A673 (cell line): Measurements from ENCODE around the gene MARCHF2. TPM values are rescaled to one million over a fixed set of nuclear protein-coding genes. Genes with fewer than 3 reads are reported as not detected.

Source experiments
- BruUV-seq: library from RNA; stranded (reverse); fragments of 400-500 nt; replicated peaks from 2 replicates; lab custom pipeline; 2021; lab: Mats Ljungman, UMichigan
- CTCF ChIA-PET: fragments of 300-600 bp; sonication (Branson Sonifier 250); formaldehyde crosslinking; loops from one replicate; lab custom pipeline; 2022; ENCODE audit warnings: antibody characterized with exemption; lab: Charles Lee
- POLR2A ChIA-PET: fragments of 300-600 bp; sonication (Branson Sonifier 250); formaldehyde crosslinking; loops from one replicate; lab custom pipeline; 2022; ENCODE audit warnings: antibody characterized with exemption; ENCODE audit not compliant: low non-redundant PET; lab: Charles Lee
- DNase-seq: peaks from one replicate; pipeline ENCODE4 v3.0.0-alpha.2; 2015; ENCODE audit warnings: low spot score
- H3K27ac ChIP-seq: fragments of 200-600 bp; sonication (generic); 2 replicates; pipeline ENCODE4 v1.5.1; 2016; ENCODE audit warnings: mixed run types, low read depth, mild to moderate bottlenecking, mixed read lengths, antibody characterized with exemption, low read length; ENCODE audit not compliant: poor library complexity, severe bottlenecking
- H3K27me3 ChIP-seq: fragments of 200-600 bp; sonication (generic); replicated peaks from 2 replicates; pipeline ENCODE4 v1.6.1; 2017; ENCODE audit warnings: mixed run types, low read depth, mild to moderate bottlenecking, mixed read lengths, antibody characterized with exemption, low read length; ENCODE audit not compliant: insufficient read depth, poor library complexity
- H3K36me3 ChIP-seq: fragments of 200-600 bp; sonication (generic); 2 replicates; pipeline ENCODE4 v1.6.1; 2016; ENCODE audit warnings: mixed run types, mild to moderate bottlenecking, mixed read lengths, antibody characterized with exemption, low read length; ENCODE audit not compliant: insufficient read depth, poor library complexity, severe bottlenecking
- H3K4me1 ChIP-seq: fragments of 200-600 bp; sonication (generic); 2 replicates; pipeline ENCODE4 v1.6.1; 2017; ENCODE audit warnings: mixed run types, mild to moderate bottlenecking, mixed read lengths, antibody characterized with exemption, low read length; ENCODE audit not compliant: insufficient read depth, poor library complexity, severe bottlenecking
- H3K4me3 ChIP-seq: fragments of 200-600 bp; sonication (generic); 2 replicates; pipeline ENCODE4 v1.5.1; 2016; ENCODE audit warnings: low read depth, mixed run types, mild to moderate bottlenecking, mixed read lengths, low read length; ENCODE audit not compliant: poor library complexity, severe bottlenecking
- H3K9me3 ChIP-seq: fragments of 200-600 bp; sonication (generic); 2 replicates; pipeline ENCODE4 v1.6.1; 2016; ENCODE audit warnings: mixed run types, low read depth, mild to moderate bottlenecking, mixed read lengths, antibody characterized with exemption, low read length; ENCODE audit not compliant: poor library complexity, severe bottlenecking
- CTCF ChIP-seq: fragments of 300-800, 200-600 bp; sonication (generic); conservative IDR thresholded peaks from 2 replicates; pipeline ENCODE4 v1.5.1; 2017; ENCODE audit warnings: low read depth, mild to moderate bottlenecking, antibody characterized with exemption, low read length, moderate library complexity, mixed read lengths
- EZH2 ChIP-seq: fragments of 200-600 bp; sonication (generic); IDR thresholded peaks from 2 replicates; pipeline ENCODE4 v1.6.1; 2017; ENCODE audit warnings: borderline replicate concordance, low read depth, mild to moderate bottlenecking, mixed read lengths, antibody characterized with exemption, low read length; ENCODE audit not compliant: poor library complexity, severe bottlenecking
- intact Hi-C: fragments of 100-400 bp; cut with micrococcal nuclease; formaldehyde crosslinking; loops from one replicate; pipeline ENCODE4 v1.10.0; 2022; ENCODE audit not compliant: unreplicated experiment
- total RNA-seq: library from RNA; stranded (reverse); gene quantifications from 2 replicates; pipeline ENCODE4 v1.2.3, GENCODE V29; 2021

Gene MARCHF2
- total RNA-seq, 1 experiment from 2014 or later = 8.8 TPM

GRCh38 chr19:8445488-8446001 is 32.4 kb downstream of the MARCHF2 start:
- Histone ChIP-seq H3K4me1 (peaks cover 23% of the 10 kb centered on the region), H3K27ac (peak overlapping the region; percentile 99), H3K27me3 (no peaks in the 10 kb centered on the region), H3K36me3 (peaks cover 22% of the 10 kb centered on the region), H3K4me3 (peak overlapping the region; percentile 95), H3K9me3 (no peaks in the 10 kb centered on the region)
- peak; percentile 39 for DNase-seq
- BruUV-seq = no TSS peak
- intact Hi-C loops = no loop called here
- TF ChIP-seq EZH2 (no peak), CTCF (no peak)
- CTCF ChIA-PET = no interaction called here
- POLR2A ChIA-PET = no interaction called here

- BruUV-seq = TSS peak; percentile 48
- H3K36me3 ChIP-seq = peaks cover 22% of the 10 kb centered on the region
- TF ChIP-seq EZH2 (no peak), CTCF (no peak)
- peak overlapping the region; percentile 99 for H3K27ac ChIP-seq
- DNase-seq = no peak
- ChIA-PET CTCF (no interaction called here), POLR2A (no interaction called here)
- no peaks in the 10 kb centered on the region for H3K27me3 ChIP-seq
- peak overlapping the region; percentile 95 for H3K4me3 ChIP-seq
- peaks cover 23% of the 10 kb centered on the region for H3K4me1 ChIP-seq
- intact Hi-C loops = no loop called here
- no peaks in the 10 kb centered on the region for H3K9me3 ChIP-seq
Measured at GRCh38 chr19:8446061-8446709, 33.1 kb downstream of the MARCHF2 start.

GRCh38 chr19:8449830-8450229 is 36.7 kb downstream of the MARCHF2 start:
- peaks cover 41% of the 10 kb centered on the region for H3K36me3 ChIP-seq
- H3K9me3 ChIP-seq = no peaks in the 10 kb centered on the region
- H3K4me3 ChIP-seq = no peak overlapping the region
- no peak for DNase-seq
- ChIA-PET CTCF (no interaction called here), POLR2A (no interaction called here)
- TF ChIP-seq CTCF (no peak), EZH2 (no peak)
- intact Hi-C loops = no loop called here
- no TSS peak for BruUV-seq
- H3K4me1 ChIP-seq = peaks cover 35% of the 10 kb centered on the region
- H3K27me3 ChIP-seq = no peaks in the 10 kb centered on the region
- no peak overlapping the region for H3K27ac ChIP-seq
